Activated naive CD4-positive, alpha-beta T cell treated with anti-CD3 and anti-CD28 coated beads, Interleukin-2, amount 50 U/mL, for 72 hours (primary cell): Measurements from ENCODE around the gene CORO7. TPM values are rescaled to one million over a fixed set of nuclear protein-coding genes. Genes with fewer than 3 reads are reported as not detected.
A peak's percentile ranks its signal among the peaks of the same experiment; 100 is the strongest.
"Not testable (repeated sequence)": the region's sequence is repeated elsewhere in the genome, so short reads cannot be mapped to it uniquely, and the experiment has no call there.

Source experiments
- ATAC-seq, 2 donors: fragments of 150-1000 bp; cut with Tn5 transposase; 2 replicates each; pipeline ENCODE4 v1.10.0; 2021; ENCODE audit warnings: mild to moderate bottlenecking in 2 of 2, moderate library complexity in 2 of 2
- DNase-seq, 2 donors: peaks; one replicate each; pipeline ENCODE4 v3.0.0; 2021 to 2022; ENCODE audit warnings: low spot score in 2 of 2
- H3K27ac Mint-ChIP-seq, 2 donors: one replicate each; pipeline ENCODE4 v1.8.0; 2022; ENCODE audit warnings: mild to moderate bottlenecking in 2 of 2, mixed read lengths in 2 of 2
- H3K36me3 Mint-ChIP-seq, 2 donors: one replicate each; pipeline ENCODE4 v1.8.0; 2022; ENCODE audit warnings: mixed read lengths in 2 of 2
- H3K9me3 Mint-ChIP-seq, 2 donors: one replicate each; pipeline ENCODE4 v1.8.0; 2022; ENCODE audit warnings: mixed read lengths in 2 of 2
- total RNA-seq, 2 donors: library from RNA; stranded (reverse); gene quantifications; one replicate each; pipeline ENCODE4 v1.2.3, GENCODE V29; 2022

Gene CORO7
- total RNA-seq, 2 donors from 2014 or later: 52.5 to 65.9 TPM

- Mint-ChIP-seq H3K9me3 (no peaks in the 10 kb centered on the region), H3K27ac (peak overlapping the region in 1 of 2 donors; percentile 33), H3K36me3 (no peaks in the 10 kb centered on the region)
- ATAC-seq: no peak
- no peak for DNase-seq
Observed at GRCh38 chr16:4344983-4345835, 71.2 kb downstream of the CORO7 start.

GRCh38 chr16:4344300-4344982 is 72.0 kb downstream of the CORO7 start:
- H3K9me3 Mint-ChIP-seq, DNase-seq, H3K36me3 Mint-ChIP-seq, ATAC-seq: not testable (repeated sequence)
- peak overlapping the region in 1 of 2 donors; percentile 33 for H3K27ac Mint-ChIP-seq

GRCh38 chr16:4342866-4343744 is 73.3 kb downstream of the CORO7 start:
- Mint-ChIP-seq H3K36me3 (no peaks in the 10 kb centered on the region), H3K27ac (peak overlapping the region in 1 of 2 donors; percentile 81), H3K9me3 (no peaks in the 10 kb centered on the region)
- ATAC-seq (no peak), DNase-seq (no peak)

- H3K9me3 Mint-ChIP-seq: no peaks in the 10 kb centered on the region
- no peak for DNase-seq
- ATAC-seq: no peak
- no peaks in the 10 kb centered on the region for H3K36me3 Mint-ChIP-seq
- H3K27ac Mint-ChIP-seq: no peak overlapping the region
Observed at GRCh38 chr16:4341250-4341649, 75.1 kb downstream of the CORO7 start.

GRCh38 chr16:4340443-4340842 is 76.0 kb downstream of the CORO7 start:
- H3K9me3 Mint-ChIP-seq: no peaks in the 10 kb centered on the region
- H3K27ac Mint-ChIP-seq: no peak overlapping the region
- H3K36me3 Mint-ChIP-seq: no peaks in the 10 kb centered on the region
- no peak for DNase-seq
- ATAC-seq: no peak

- no peaks in the 10 kb centered on the region for H3K36me3 Mint-ChIP-seq
- ATAC-seq: no peak
- DNase-seq: no peak
- no peak overlapping the region for H3K27ac Mint-ChIP-seq
- H3K9me3 Mint-ChIP-seq: no peaks in the 10 kb centered on the region
Observed at GRCh38 chr16:4339909-4340308, 76.5 kb downstream of the CORO7 start.

DNA sequence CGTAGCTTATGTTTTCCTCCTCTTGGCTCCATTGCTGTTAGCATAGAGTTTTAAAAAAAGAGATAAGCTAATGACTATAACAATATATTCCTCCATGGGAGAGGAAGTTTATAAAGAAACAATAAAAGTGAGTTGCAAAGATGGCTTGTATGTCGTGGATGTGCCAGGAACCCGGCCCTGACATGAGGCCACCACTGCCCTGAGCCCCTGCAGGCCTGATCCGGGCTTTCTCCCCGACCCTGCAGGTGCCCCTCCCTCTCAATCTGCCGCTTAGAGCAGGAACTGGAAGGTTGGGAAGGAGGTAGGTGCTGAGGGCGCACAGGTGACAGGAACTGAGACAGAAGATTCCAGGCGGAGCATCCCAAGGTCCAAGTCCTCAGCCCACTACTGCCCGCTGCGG is 76.9 kb downstream of the CORO7 start:
- ATAC-seq (no peak), DNase-seq (no peak)
- Mint-ChIP-seq H3K27ac (no peak overlapping the region), H3K9me3 (no peaks in the 10 kb centered on the region), H3K36me3 (no peaks in the 10 kb centered on the region)

GRCh38 chr16:4338712-4339299 is 77.6 kb downstream of the CORO7 start:
- H3K9me3 Mint-ChIP-seq: no peaks in the 10 kb centered on the region
- H3K27ac Mint-ChIP-seq: no peak overlapping the region
- DNase-seq (no peak), ATAC-seq (no peak)
- H3K36me3 Mint-ChIP-seq: no peaks in the 10 kb centered on the region

DNA sequence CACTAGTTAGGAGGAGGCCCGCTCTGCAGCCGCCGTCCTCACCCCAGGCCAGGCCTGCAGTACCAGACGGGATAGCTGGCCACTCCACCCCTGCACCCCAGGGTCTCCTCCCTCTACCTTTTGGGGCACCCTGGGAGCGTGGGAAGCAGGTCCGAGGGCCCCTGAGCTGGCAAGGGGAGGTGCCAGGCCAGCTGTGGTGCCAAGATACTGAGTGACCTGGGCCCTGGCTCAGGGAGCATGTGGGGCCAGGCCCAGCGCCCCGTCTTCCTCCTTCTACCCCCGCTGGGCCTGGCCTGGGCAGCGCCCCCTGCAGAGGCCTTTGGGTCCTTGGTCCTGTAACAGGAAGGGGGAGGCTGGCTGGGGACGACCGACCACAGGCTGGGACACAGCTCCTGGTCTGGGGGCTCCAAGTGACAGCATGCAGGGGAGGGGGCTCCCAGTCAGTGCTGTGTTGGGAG is 78.2 kb downstream of the CORO7 start:
- Mint-ChIP-seq H3K9me3 (no peaks in the 10 kb centered on the region), H3K36me3 (no peaks in the 10 kb centered on the region), H3K27ac (no peak overlapping the region)
- DNase-seq (no peak), ATAC-seq (no peak)

DNA sequence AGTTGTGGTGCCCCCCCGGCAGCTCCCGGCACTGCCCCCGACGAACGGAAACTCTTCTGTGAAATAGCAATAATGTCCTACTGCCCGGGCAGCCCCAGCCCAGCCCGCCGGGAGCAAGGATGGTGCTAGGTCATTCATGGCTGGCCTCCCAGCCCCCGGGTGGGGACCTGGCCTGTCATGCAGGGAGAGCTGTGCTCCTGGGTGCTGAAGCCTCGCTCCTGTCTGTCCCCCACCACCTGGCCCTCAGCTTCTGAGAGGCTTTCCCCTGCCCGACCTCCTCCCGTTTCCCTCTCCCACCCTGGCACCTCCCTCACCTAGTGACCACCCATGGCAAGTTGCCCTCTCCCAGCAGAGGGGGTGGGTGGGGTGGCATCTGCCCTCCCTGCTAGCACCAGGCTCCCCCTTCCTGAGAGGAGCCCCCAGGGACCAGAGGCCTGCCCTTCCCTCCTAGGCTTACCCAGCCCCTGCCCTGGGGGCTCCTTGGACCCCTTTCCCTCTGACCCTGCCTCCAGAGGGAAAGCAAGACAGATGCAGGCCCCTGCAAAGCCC is 78.8 kb downstream of the CORO7 start:
- no peak for ATAC-seq
- Mint-ChIP-seq H3K36me3 (no peaks in the 10 kb centered on the region), H3K9me3 (no peaks in the 10 kb centered on the region), H3K27ac (no peak overlapping the region)
- DNase-seq: no peak

- ATAC-seq (no peak), DNase-seq (no peak)
- Mint-ChIP-seq H3K27ac (no peak overlapping the region), H3K9me3 (no peaks in the 10 kb centered on the region), H3K36me3 (no peaks in the 10 kb centered on the region)
Observed at GRCh38 chr16:4336701-4337539, 79.5 kb downstream of the CORO7 start.

DNA sequence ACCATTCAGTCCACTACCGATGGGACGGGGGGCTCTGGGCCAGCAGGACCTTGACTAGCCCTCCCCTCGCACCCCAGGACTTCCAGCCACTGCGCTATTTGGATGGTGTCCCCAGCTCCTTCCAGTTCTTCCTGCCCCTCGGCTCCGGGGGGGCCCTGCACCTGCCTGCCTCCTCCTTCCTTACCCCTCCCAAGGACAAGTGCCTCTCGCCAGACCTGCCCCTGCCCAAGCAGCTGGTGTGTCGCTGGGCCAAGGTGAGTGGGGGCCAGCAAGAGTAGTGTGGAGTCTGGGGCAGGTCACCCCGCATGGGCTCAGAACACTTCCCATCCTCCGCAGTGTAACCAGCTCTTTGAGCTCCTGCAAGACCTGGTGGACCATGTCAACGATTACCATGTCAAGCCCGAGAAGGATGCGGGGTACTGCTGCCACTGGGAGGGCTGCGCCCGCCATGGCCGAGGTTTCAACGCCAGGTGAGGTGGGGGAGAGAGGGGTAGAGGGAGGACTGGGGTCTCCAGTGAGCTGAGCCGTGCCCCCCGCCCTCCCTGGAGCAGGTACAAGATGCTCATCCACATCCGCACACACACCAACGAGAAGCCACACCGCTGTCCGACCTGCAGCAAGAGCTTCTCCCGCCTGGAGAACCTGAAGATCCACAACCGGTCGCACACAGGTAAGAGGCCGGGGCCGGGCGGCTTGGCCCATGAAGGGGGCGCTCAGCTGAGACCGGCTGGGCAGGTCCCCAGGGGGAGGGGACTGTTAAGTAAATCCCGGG is 81.5 kb downstream of the CORO7 start:
- Mint-ChIP-seq H3K9me3 (no peaks in the 10 kb centered on the region), H3K36me3 (no peaks in the 10 kb centered on the region), H3K27ac (no peak overlapping the region)
- no peak for ATAC-seq
- DNase-seq: no peak

- H3K9me3 Mint-ChIP-seq: not testable (repeated sequence)
Observed at GRCh38 chr16:4333714-4334113, 82.7 kb downstream of the CORO7 start.

GRCh38 chr16:4333308-4333638 is 83.1 kb downstream of the CORO7 start:
- Mint-ChIP-seq H3K9me3 (no peaks in the 10 kb centered on the region), H3K27ac (no peak overlapping the region), H3K36me3 (no peaks in the 10 kb centered on the region)
- no peak for DNase-seq
- ATAC-seq: no peak

More at GRCh38 chr16:4333714-4334113, 82.7 kb downstream of the CORO7 start:
- not testable (repeated sequence) for ATAC-seq, H3K36me3 Mint-ChIP-seq, DNase-seq
- H3K27ac Mint-ChIP-seq: peak overlapping the region in 1 of 2 donors; percentile 29
